ENCODE measurements around the gene TSPYL4. TPM values are rescaled to one million over a fixed set of nuclear protein-coding genes. Genes with fewer than 3 reads are reported as not detected.

TSPYL4 gene
- total RNA-seq, 1 experiment from 2014 or later = 5.4 TPM

DNA sequence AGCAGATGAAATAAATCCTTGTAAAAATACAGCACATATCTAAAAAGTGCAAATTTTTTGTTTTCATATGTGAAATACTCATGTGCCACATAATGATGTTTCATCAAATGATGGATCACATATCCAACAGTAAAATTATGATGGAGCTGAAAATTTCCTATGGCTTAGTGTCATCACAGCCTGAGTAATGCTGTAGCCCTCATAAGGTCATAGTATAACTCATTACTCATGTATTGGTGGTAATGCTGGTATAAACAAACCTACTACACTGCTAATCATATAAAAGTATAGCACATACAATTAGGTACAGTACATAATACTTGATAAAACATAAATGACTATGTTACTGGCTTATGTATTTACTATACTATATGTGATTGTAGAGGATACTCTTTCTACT lies 12.9 kb upstream of the TSPYL4 start (continued):
- TF ChIP-seq ZNF274 (IDR thresholded peaks at IDR 0.05; ENCODE audit: low read depth, low read length) (no peak), POLR2AphosphoS5 (IDR thresholded peaks at IDR 0.05; ENCODE audit: low read depth, low read length) (no peak)

DNA sequence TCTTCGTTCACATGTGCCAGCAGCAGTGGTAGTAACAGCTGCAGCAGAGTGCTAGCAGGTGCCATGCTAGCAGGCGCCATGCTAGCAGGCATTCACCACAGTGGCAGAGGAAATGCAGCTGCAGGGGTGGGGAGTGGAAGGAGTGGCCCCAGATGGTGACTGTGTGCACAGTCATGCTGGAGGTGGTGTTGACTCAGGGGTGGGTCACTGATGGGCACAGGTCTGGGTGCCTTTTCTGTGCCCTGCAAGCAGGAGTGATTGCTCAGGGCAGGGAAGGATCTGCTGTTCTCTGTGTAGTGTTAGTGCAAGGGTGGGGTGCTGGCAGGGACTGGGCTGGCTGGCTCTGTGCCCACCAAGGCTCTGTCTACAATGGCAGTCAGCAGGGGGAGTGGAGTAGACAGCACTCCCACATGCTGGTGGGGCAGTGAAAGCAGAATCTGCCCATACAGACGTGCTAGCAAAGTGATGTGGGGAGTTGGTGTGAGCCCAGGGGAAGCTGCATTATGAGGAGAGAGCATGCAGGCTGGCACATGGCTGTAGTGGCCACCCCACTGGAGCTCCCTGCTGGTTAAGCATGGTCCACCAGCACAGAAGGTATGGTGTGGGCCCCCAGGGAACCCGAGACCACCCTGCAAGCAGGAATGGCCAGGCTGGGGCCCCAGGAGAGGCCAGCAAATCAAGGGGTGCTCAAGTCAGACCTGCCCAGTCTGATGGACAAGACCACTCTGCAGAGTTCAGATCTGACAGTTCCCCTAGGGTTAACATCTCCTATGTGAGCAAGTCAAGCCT lies 11.4 kb upstream of the TSPYL4 start:
- H3K4me2 ChIP-seq (ENCODE audit: low read length) = peak overlapping the region; percentile 40

DNA sequence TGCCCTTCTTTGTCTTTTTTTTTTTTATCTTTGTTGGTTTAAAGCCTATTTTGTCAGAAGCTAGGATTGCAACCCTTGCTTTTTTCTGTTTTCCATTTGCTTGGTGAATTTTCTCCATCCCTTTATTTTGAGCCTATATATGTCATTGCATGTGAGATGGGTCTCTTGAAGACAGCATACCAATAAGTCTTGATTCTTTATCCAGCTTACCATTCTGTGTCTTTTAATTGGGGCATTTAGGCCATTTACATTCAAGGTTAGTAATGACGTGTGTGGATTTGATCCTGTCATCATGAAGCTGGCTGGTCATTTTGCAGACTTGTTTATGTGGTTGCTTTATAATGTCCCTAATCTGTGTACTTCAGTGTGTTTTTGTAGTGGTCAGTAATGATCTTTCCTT lies 9.5 kb upstream of the TSPYL4 start:
- intact Hi-C loops (cut with micrococcal nuclease) = no loop called here
- no peaks in the 10 kb centered on the region for H4K20me1 ChIP-seq (ENCODE audit: insufficient read depth)
- no peak for DNase-seq (ENCODE audit: low read depth, low spot score)
- ATAC-seq = no peak
- H3K9me3 ChIP-seq (ENCODE audit: control insufficient read depth in 1 of 2, insufficient read depth in 1 of 2, low read depth in 1 of 2, low read length in 2 of 2) = no peaks in the 10 kb centered on the region
- H3K4me1 ChIP-seq (ENCODE audit: control insufficient read depth in 1 of 2, insufficient read depth in 2 of 2, low read length in 2 of 2) = peaks cover 0 to 10% of the 10 kb centered on the region in 2 experiments; a peak in 2 of 4 replicates
- H3K27me3 ChIP-seq (ENCODE audit: insufficient read depth, low read length) = no peaks in the 10 kb centered on the region
- no peak overlapping the region for H3K27ac ChIP-seq (ENCODE audit: low read depth, low read length)
- H3K79me2 ChIP-seq (ENCODE audit: insufficient read depth, low read length) = no peaks in the 10 kb centered on the region
- H2AFZ ChIP-seq (ENCODE audit: low read depth, low read length, poor library complexity, severe bottlenecking) = no peak overlapping the region
- H3K4me2 ChIP-seq (ENCODE audit: low read length) = no peak overlapping the region
- RAD21 ChIA-PET (ENCODE audit: low non-redundant PET in 1 of 2, low total read pairs in 2 of 2, uncharacterized antibody in 2 of 2, unreplicated experiment in 2 of 2) = no interaction called here
- no peak overlapping the region for H3K9ac ChIP-seq (ENCODE audit: low read length)
- no peaks in the 10 kb centered on the region for H3K9me2 ChIP-seq (ENCODE audit: insufficient read depth)
- POLR2A ChIA-PET = no interaction called here
- H3K4me3 ChIP-seq (replicated peaks in 1 of 2; ENCODE audit: low read depth in 1 of 2, low read length in 2 of 2) = no peak overlapping the region
- CTCF ChIA-PET = no interaction called here
- no TSS peak for BruUV-seq (replicated peaks)
- no peaks in the 10 kb centered on the region for H3K36me3 ChIP-seq (ENCODE audit: control insufficient read depth in 1 of 2, insufficient read depth in 2 of 2, low read length in 2 of 2)
- TF ChIP-seq YY1 (IDR thresholded peaks at IDR 0.05; ENCODE audit: extremely low read depth, insufficient replicate concordance, low read depth, low read length) (no peak), ELF1 (IDR thresholded peaks at IDR 0.05; ENCODE audit: borderline replicate concordance, low read depth) (no peak), EZH2phosphoT487 (IDR thresholded peaks at IDR 0.05; ENCODE audit: borderline replicate concordance) (no peak), EGR1 (IDR thresholded peaks at IDR 0.05; ENCODE audit: low read depth) (no peak), SP1 (IDR thresholded peaks at IDR 0.05; ENCODE audit: low read depth) (no peak), POLR2A (IDR thresholded peaks at IDR 0.05; ENCODE audit: borderline replicate concordance, extremely low read depth, insufficient read depth, insufficient read length) (no peak), POLR2AphosphoS5 (IDR thresholded peaks at IDR 0.05; ENCODE audit: low read depth, low read length) (no peak)
- TF ChIP-seq, protein P1, sequence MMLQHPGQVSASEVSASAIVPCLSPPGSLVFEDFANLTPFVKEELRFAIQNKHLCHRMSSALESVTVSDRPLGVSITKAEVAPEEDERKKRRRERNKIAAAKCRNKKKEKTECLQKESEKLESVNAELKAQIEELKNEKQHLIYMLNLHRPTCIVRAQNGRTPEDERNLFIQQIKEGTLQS (IDR thresholded peaks at IDR 0.05) = no peak
- TF ChIP-seq, protein P2, sequence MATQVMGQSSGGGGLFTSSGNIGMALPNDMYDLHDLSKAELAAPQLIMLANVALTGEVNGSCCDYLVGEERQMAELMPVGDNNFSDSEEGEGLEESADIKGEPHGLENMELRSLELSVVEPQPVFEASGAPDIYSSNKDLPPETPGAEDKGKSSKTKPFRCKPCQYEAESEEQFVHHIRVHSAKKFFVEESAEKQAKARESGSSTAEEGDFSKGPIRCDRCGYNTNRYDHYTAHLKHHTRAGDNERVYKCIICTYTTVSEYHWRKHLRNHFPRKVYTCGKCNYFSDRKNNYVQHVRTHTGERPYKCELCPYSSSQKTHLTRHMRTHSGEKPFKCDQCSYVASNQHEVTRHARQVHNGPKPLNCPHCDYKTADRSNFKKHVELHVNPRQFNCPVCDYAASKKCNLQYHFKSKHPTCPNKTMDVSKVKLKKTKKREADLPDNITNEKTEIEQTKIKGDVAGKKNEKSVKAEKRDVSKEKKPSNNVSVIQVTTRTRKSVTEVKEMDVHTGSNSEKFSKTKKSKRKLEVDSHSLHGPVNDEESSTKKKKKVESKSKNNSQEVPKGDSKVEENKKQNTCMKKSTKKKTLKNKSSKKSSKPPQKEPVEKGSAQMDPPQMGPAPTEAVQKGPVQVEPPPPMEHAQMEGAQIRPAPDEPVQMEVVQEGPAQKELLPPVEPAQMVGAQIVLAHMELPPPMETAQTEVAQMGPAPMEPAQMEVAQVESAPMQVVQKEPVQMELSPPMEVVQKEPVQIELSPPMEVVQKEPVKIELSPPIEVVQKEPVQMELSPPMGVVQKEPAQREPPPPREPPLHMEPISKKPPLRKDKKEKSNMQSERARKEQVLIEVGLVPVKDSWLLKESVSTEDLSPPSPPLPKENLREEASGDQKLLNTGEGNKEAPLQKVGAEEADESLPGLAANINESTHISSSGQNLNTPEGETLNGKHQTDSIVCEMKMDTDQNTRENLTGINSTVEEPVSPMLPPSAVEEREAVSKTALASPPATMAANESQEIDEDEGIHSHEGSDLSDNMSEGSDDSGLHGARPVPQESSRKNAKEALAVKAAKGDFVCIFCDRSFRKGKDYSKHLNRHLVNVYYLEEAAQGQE (IDR thresholded peaks at IDR 0.05; ENCODE audit: low read depth) = no peak

More for the DNA sequence above, 11.4 kb upstream of the TSPYL4 start:
- ATAC-seq (peak; percentile 66), DNase-seq (ENCODE audit: low read depth, low spot score) (no peak)
- ChIA-PET RAD21 (ENCODE audit: low non-redundant PET in 1 of 2, low total read pairs in 2 of 2, uncharacterized antibody in 2 of 2, unreplicated experiment in 2 of 2) (no interaction called here), POLR2A (no interaction called here), CTCF (no interaction called here)
- Histone ChIP-seq H3K27ac (ENCODE audit: low read depth, low read length) (no peak overlapping the region), H3K79me2 (ENCODE audit: insufficient read depth, low read length) (no peaks in the 10 kb centered on the region), H3K27me3 (ENCODE audit: insufficient read depth, low read length) (no peaks in the 10 kb centered on the region), H3K9me3 (ENCODE audit: control insufficient read depth in 1 of 2, insufficient read depth in 1 of 2, low read depth in 1 of 2, low read length in 2 of 2) (no peaks in the 10 kb centered on the region), H3K4me3 (replicated peaks in 1 of 2; ENCODE audit: low read depth in 1 of 2, low read length in 2 of 2) (no peak overlapping the region), H3K9me2 (ENCODE audit: insufficient read depth) (no peaks in the 10 kb centered on the region), H2AFZ (ENCODE audit: low read depth, low read length, poor library complexity, severe bottlenecking) (no peak overlapping the region), H3K4me1 (ENCODE audit: control insufficient read depth in 1 of 2, insufficient read depth in 2 of 2, low read length in 2 of 2) (peaks cover 0 to 10% of the 10 kb centered on the region in 2 experiments; a peak in 2 of 4 replicates), H3K9ac (ENCODE audit: low read length) (no peak overlapping the region), H4K20me1 (ENCODE audit: insufficient read depth) (no peaks in the 10 kb centered on the region), H3K36me3 (ENCODE audit: control insufficient read depth in 1 of 2, insufficient read depth in 2 of 2, low read length in 2 of 2) (no peaks in the 10 kb centered on the region)
- no TSS peak for BruUV-seq (replicated peaks)
- intact Hi-C loops (cut with micrococcal nuclease) = loop anchor here (5.0 kb wide), 2 partner anchors 267 to 382 kb away; no protein-coding TSS in a partner anchor
- TF ChIP-seq FOSL1 (IDR thresholded peaks at IDR 0.05; ENCODE audit: low read depth) (peak; percentile 46), POLR2AphosphoS5 (IDR thresholded peaks at IDR 0.05; ENCODE audit: low read depth, low read length) (no peak), JUND (IDR thresholded peaks at IDR 0.05) (peak; percentile 32; the same call in 1 of the 2 replicates)
- TF ChIP-seq, protein P3, sequence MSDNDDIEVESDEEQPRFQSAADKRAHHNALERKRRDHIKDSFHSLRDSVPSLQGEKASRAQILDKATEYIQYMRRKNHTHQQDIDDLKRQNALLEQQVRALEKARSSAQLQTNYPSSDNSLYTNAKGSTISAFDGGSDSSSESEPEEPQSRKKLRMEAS (IDR thresholded peaks at IDR 0.05) = no peak

Measured in HCT116 (cell line).